ENCODE data around the gene ADAMTSL5. TPM values are rescaled to one million over a fixed set of nuclear protein-coding genes. Genes with fewer than 3 reads are reported as not detected.
A peak's percentile ranks its signal among the peaks of the same experiment; 100 is the strongest.
"Not testable (repeated sequence)": the region's sequence is repeated elsewhere in the genome, so short reads cannot be mapped to it uniquely, and the experiment has no call there.

The ADAMTSL5 gene
- total RNA-seq, 1 donor from 2014 or later, result 0.83 TPM

- Mint-ChIP-seq H3K4me1 (ENCODE audit: low read depth, unreplicated experiment) (no peaks in the 10 kb centered on the region), H3K4me3 (ENCODE audit: unreplicated experiment) (no peak overlapping the region), H3K36me3 (ENCODE audit: unreplicated experiment) (no peaks in the 10 kb centered on the region), H3K27ac (ENCODE audit: unreplicated experiment) (no peak overlapping the region), H3K9me3 (ENCODE audit: unreplicated experiment) (peaks cover 10% of the 10 kb centered on the region), H3K27me3 (ENCODE audit: unreplicated experiment) (peaks cover 21% of the 10 kb centered on the region)
- no peak for TF ChIP-seq CTCF (IDR thresholded peaks at IDR 0.05; ENCODE audit: partially characterized antibody, unreplicated experiment)
- DNase-seq, result no peak
Measured at GRCh38 chr19:1502433-1503088, 10.3 kb downstream of the ADAMTSL5 start.

GRCh38 chr19:1501200-1501595 is 11.6 kb downstream of the ADAMTSL5 start:
- TF ChIP-seq CTCF (IDR thresholded peaks at IDR 0.05; ENCODE audit: partially characterized antibody, unreplicated experiment), result no peak
- H3K27ac Mint-ChIP-seq (ENCODE audit: unreplicated experiment), result peak overlapping the region; percentile 28

GRCh38 chr19:1499231-1499630 is 13.6 kb downstream of the ADAMTSL5 start:
- H3K4me3 Mint-ChIP-seq (ENCODE audit: unreplicated experiment); H3K27ac Mint-ChIP-seq (ENCODE audit: unreplicated experiment); DNase-seq; H3K4me1 Mint-ChIP-seq (ENCODE audit: low read depth, unreplicated experiment); H3K36me3 Mint-ChIP-seq (ENCODE audit: unreplicated experiment); H3K9me3 Mint-ChIP-seq (ENCODE audit: unreplicated experiment): not testable (repeated sequence)
- peaks cover 13% of the 10 kb centered on the region for H3K27me3 Mint-ChIP-seq (ENCODE audit: unreplicated experiment)

More at GRCh38 chr19:1501200-1501595, 11.6 kb downstream of the ADAMTSL5 start:
- DNase-seq, result no peak
- peaks cover 8% of the 10 kb centered on the region for H3K9me3 Mint-ChIP-seq (ENCODE audit: unreplicated experiment)
- no peaks in the 10 kb centered on the region for H3K4me1 Mint-ChIP-seq (ENCODE audit: low read depth, unreplicated experiment)
- peaks cover 21% of the 10 kb centered on the region for H3K27me3 Mint-ChIP-seq (ENCODE audit: unreplicated experiment)
- H3K4me3 Mint-ChIP-seq (ENCODE audit: unreplicated experiment), result no peak overlapping the region
- H3K36me3 Mint-ChIP-seq (ENCODE audit: unreplicated experiment), result no peaks in the 10 kb centered on the region

GRCh38 chr19:1497578-1498235 is 15.1 kb downstream of the ADAMTSL5 start:
- no peak for DNase-seq
- TF ChIP-seq CTCF (IDR thresholded peaks at IDR 0.05; ENCODE audit: partially characterized antibody, unreplicated experiment), result no peak
- Mint-ChIP-seq H3K4me3 (ENCODE audit: unreplicated experiment) (no peak overlapping the region), H3K27ac (ENCODE audit: unreplicated experiment) (peak overlapping the region; percentile 73), H3K36me3 (ENCODE audit: unreplicated experiment) (no peaks in the 10 kb centered on the region), H3K27me3 (ENCODE audit: unreplicated experiment) (peaks cover 7% of the 10 kb centered on the region), H3K4me1 (ENCODE audit: low read depth, unreplicated experiment) (peaks cover 7% of the 10 kb centered on the region), H3K9me3 (ENCODE audit: unreplicated experiment) (peaks cover 6% of the 10 kb centered on the region)

GRCh38 chr19:1496714-1497577 is 15.9 kb downstream of the ADAMTSL5 start:
- Mint-ChIP-seq H3K4me1 (ENCODE audit: low read depth, unreplicated experiment) (peaks cover 7% of the 10 kb centered on the region), H3K36me3 (ENCODE audit: unreplicated experiment) (no peaks in the 10 kb centered on the region), H3K4me3 (ENCODE audit: unreplicated experiment) (no peak overlapping the region), H3K9me3 (ENCODE audit: unreplicated experiment) (peaks cover 5% of the 10 kb centered on the region), H3K27me3 (ENCODE audit: unreplicated experiment) (peaks cover 7% of the 10 kb centered on the region), H3K27ac (ENCODE audit: unreplicated experiment) (peak overlapping the region; percentile 75)
- no peak for DNase-seq
- TF ChIP-seq CTCF (IDR thresholded peaks at IDR 0.05; ENCODE audit: partially characterized antibody, unreplicated experiment), result no peak

Measured in glutamatergic neuron (in vitro differentiated cells).